GM12878 (cell line): ENCODE data around the gene RPS6KA2. TPM values are rescaled to one million over a fixed set of nuclear protein-coding genes. Genes with fewer than 3 reads are reported as not detected.

Experiments
- ATAC-seq: fragments of 200-7000 bp; cut with Tn5 transposase; 3 replicates; pipeline ENCODE4 v1.9.1; 2020; ENCODE audit warnings: mild to moderate bottlenecking, moderate library complexity
- BruUV-seq: library from RNA; stranded (reverse); fragments of 400-500 nt; replicated peaks from 2 replicates; lab custom pipeline; 2021; lab: Mats Ljungman, UMichigan
- CTCF ChIA-PET: fragments of 300-600 bp; sonication (Branson Sonifier 250); formaldehyde crosslinking; extraction: SDS; loops from one replicate; lab custom pipeline; 2021; ENCODE audit warnings: inconsistent platforms; lab: Yijun Ruan, JAX
- POLR2A ChIA-PET: fragments of 350-600 bp; formaldehyde crosslinking; extraction: SDS; loops from one replicate; lab custom pipeline; 2021; ENCODE audit warnings: inconsistent platforms; lab: Charles Lee
- RAD21 ChIA-PET: fragments of 300-600 bp; sonication (Branson Sonifier 250); formaldehyde crosslinking; loops from one replicate; lab custom pipeline; 2023; ENCODE audit warnings: antibody characterized with exemption; ENCODE audit not compliant: unreplicated experiment; lab: Charles Lee
- SMC1A ChIA-PET: fragments of 300-600 bp; sonication (Branson Sonifier 250); formaldehyde crosslinking; loops from one replicate; lab custom pipeline; 2023; ENCODE audit not compliant: unreplicated experiment, uncharacterized antibody; lab: Charles Lee
- DNase-seq: peaks from one replicate; pipeline ENCODE4 v3.0.0-alpha.2; 2011; ENCODE audit warnings: low read depth, low spot score
- FAIRE-seq: peaks from 3 replicates; lab custom pipeline; 2011; peaks lifted over from hg19 to GRCh38; lab: Jason Lieb, UNC
- H2AFZ ChIP-seq: 2 replicates; pipeline ENCODE4 v1.6.0; 2011; ENCODE audit warnings: low read depth, low read length, control low read depth; ENCODE audit not compliant: control insufficient read depth
- H3K27ac ChIP-seq: 2 replicates; pipeline ENCODE4 v1.5.1; 2011; ENCODE audit warnings: control low read depth; ENCODE audit not compliant: control insufficient read depth, insufficient read depth
- H3K27me3 ChIP-seq, 2 experiments: replicated peaks in 1 of 2; 2 replicates each; pipeline versions ENCODE4 v1.6.0 to v1.6.1; 2011; ENCODE audit warnings: low read length in 1 of 2; ENCODE audit not compliant: control insufficient read depth in 2 of 2, insufficient read depth in 2 of 2
- H3K36me3 ChIP-seq, 2 experiments: 2 replicates each; pipeline ENCODE4 v1.5.1; 2011; ENCODE audit warnings: low read length in 1 of 2; ENCODE audit not compliant: control insufficient read depth in 2 of 2, insufficient read depth in 2 of 2
- H3K4me1 ChIP-seq: 2 replicates; pipeline ENCODE4 v1.6.1; 2011; ENCODE audit warnings: mild to moderate bottlenecking, low read length, moderate library complexity, mixed read lengths; ENCODE audit not compliant: control insufficient read depth, insufficient read depth
- H3K4me2 ChIP-seq: 2 replicates; pipeline ENCODE4 v1.6.0; 2011; ENCODE audit warnings: control low read depth; ENCODE audit not compliant: control insufficient read depth, insufficient read depth
- H3K4me3 ChIP-seq: fragments of 200-600 bp; sonication (generic); 2 replicates; pipeline ENCODE4 v1.5.1; 2016
- H3K79me2 ChIP-seq: 2 replicates; pipeline ENCODE4 v1.6.0; 2011; ENCODE audit warnings: low read length; ENCODE audit not compliant: control insufficient read depth, insufficient read depth
- H3K9ac ChIP-seq: 2 replicates; pipeline ENCODE4 v1.8.0; 2011; ENCODE audit warnings: low read length, control low read depth, mixed read lengths; ENCODE audit not compliant: control insufficient read depth, insufficient read depth
- H3K9me3 ChIP-seq: replicated peaks from 3 replicates; pipeline ENCODE4 v1.5.1; 2011; ENCODE audit warnings: mild to moderate bottlenecking, low read length; ENCODE audit not compliant: control insufficient read depth, insufficient read depth
- H4K20me1 ChIP-seq: 2 replicates; pipeline ENCODE4 v1.6.0; 2011; ENCODE audit not compliant: control insufficient read depth, insufficient read depth
- ASH2L ChIP-seq: fragments of 300-600, 200-600 bp; sonication (generic); IDR thresholded peaks from 2 replicates; pipeline ENCODE4 v1.6.1; 2017; ENCODE audit warnings: low read depth, mild to moderate bottlenecking, borderline replicate concordance
- CBX3 ChIP-seq: fragments of 200-600 bp; sonication (generic); IDR thresholded peaks from 2 replicates; pipeline ENCODE4 v1.6.1; 2016; ENCODE audit warnings: low read depth, borderline replicate concordance
- GATAD2B ChIP-seq: fragments of 450-650 bp; conservative IDR thresholded peaks from 2 replicates; pipeline ENCODE4 v1.6.1; 2017; ENCODE audit warnings: low read depth, mild to moderate bottlenecking, moderate library complexity
- HDAC6 ChIP-seq: fragments of 200-600 bp; sonication (generic); IDR thresholded peaks from one replicate; pipeline ENCODE4 v1.8.0; 2017; ENCODE audit warnings: antibody characterized with exemption; ENCODE audit not compliant: unreplicated experiment
- MYB ChIP-seq: fragments of 150-350 bp; IDR thresholded peaks from 2 replicates; pipeline ENCODE4 v1.6.1; 2014; ENCODE audit warnings: mild to moderate bottlenecking, low read depth, low read length, borderline replicate concordance
- NFIC ChIP-seq: IDR thresholded peaks from 2 replicates; pipeline ENCODE4 v1.6.1; 2012; ENCODE audit warnings: low read depth, mild to moderate bottlenecking, inconsistent platforms, low read length, moderate library complexity
- POLR2AphosphoS5 ChIP-seq: IDR thresholded peaks from 2 replicates; pipeline ENCODE4 v1.6.1; 2011; ENCODE audit warnings: mild to moderate bottlenecking, low read length, inconsistent platforms
- RAD51 ChIP-seq: fragments of 450-650 bp; IDR thresholded peaks from 2 replicates; pipeline ENCODE4 v1.6.1; 2016; ENCODE audit warnings: moderate library complexity, mild to moderate bottlenecking, inconsistent platforms
- SIN3A ChIP-seq: IDR thresholded peaks from 2 replicates; pipeline ENCODE4 v1.6.1; 2012; ENCODE audit warnings: low read depth, low read length, improper control_type of control experiment
- SP1 ChIP-seq: IDR thresholded peaks from one replicate; pipeline ENCODE4 v1.6.1; 2011; ENCODE audit warnings: low read depth, low read length
- SRF ChIP-seq, 2 experiments: IDR thresholded peaks; 2 replicates each; pipeline ENCODE4 v1.6.1; 2011; ENCODE audit warnings: low read depth in 2 of 2, low read length in 2 of 2, mild to moderate bottlenecking in 1 of 2, moderate library complexity in 1 of 2
- STAT1 ChIP-seq: fragments of 450-650 bp; conservative IDR thresholded peaks from 2 replicates; pipeline ENCODE4 v1.6.1; 2014; ENCODE audit warnings: antibody characterized with exemption, mild to moderate bottlenecking
- STAT3 ChIP-seq: IDR thresholded peaks from 2 replicates; pipeline ENCODE4 v1.6.1; 2011; ENCODE audit warnings: low read depth, low read length, improper control_type of control experiment
- YY1 ChIP-seq: IDR thresholded peaks from 2 replicates; pipeline ENCODE4 v1.6.1; 2011; ENCODE audit warnings: low read depth, mild to moderate bottlenecking, low read length
- ZNF217 ChIP-seq: fragments of 450-650 bp; IDR thresholded peaks from 2 replicates; pipeline ENCODE4 v1.6.1; 2017; ENCODE audit warnings: antibody characterized with exemption, mild to moderate bottlenecking
- WGBS: methylation state at CpG from one replicate; pipeline ENCODE4 v1.1.6; 2016; ENCODE audit warnings: low lambda C conversion rate; ENCODE audit not compliant: insufficient replicate concordance, insufficient coverage; ENCODE audit errors: missing lambda C conversion rate; 5-methylcytosine and 5-hydroxymethylcytosine counted together
- in situ Hi-C: fragments of 300-500 bp; cut with MboI; formaldehyde crosslinking; loops from 9 replicates; pipeline ENCODE4 v1.14.3; 2018; ENCODE audit warnings: mixed read lengths
- intact Hi-C: fragments of 100-400 bp; cut with micrococcal nuclease; formaldehyde crosslinking; loops from one replicate; pipeline ENCODE4 v1.14.2; 2022; ENCODE audit not compliant: unreplicated experiment
- polyA plus RNA-seq, 11 experiments: library from polyadenylated mRNA; depleted of rRNA in 4 of 11; unstranded in 6 of 11; stranded (reverse) in 5 of 11; fragments of >200 nt; fragmentation: Nextera tagmentation in 4 of 11; fragmentation: Illumina TruSeq in 1 of 11; extraction: Ambion mirVana in 4 of 11; extraction: Trizol in 1 of 11; gene quantifications; 1 replicate in 1 of 11; 2 replicates in 10 of 11; pipeline versions ENCODE4 v1.2.1 to v1.2.3, GENCODE V29; 2011 to 2016; ENCODE audit warnings: inconsistent platforms in 2 of 11, missing spikeins in 2 of 11, low read depth in 1 of 11
- total RNA-seq, 4 experiments: library from RNA; depleted of rRNA in 3 of 4; stranded (reverse); fragments of >200 nt in 3 of 4; fragmentation: Illumina TruSeq in 1 of 4; extraction: Trizol in 1 of 4; gene quantifications; 2 replicates each; pipeline versions ENCODE4 v1.2.1 to v1.2.3, GENCODE V29; 2013 to 2021
- TF ChIP-seq, protein P1 (sequence below): fragments of 450-650 bp; IDR thresholded peaks from 2 replicates; pipeline ENCODE4 v1.6.1; 2017; ENCODE audit warnings: borderline replicate concordance
- TF ChIP-seq, protein P2 (sequence below): fragments of 450-650 bp; IDR thresholded peaks from 2 replicates; pipeline ENCODE4 v1.6.1; 2016; ENCODE audit warnings: mild to moderate bottlenecking
- TF ChIP-seq, protein P3 (sequence below): IDR thresholded peaks from 2 replicates; pipeline ENCODE4 v1.6.1; 2011; ENCODE audit warnings: low read depth, mild to moderate bottlenecking, low read length, moderate library complexity, borderline replicate concordance; ENCODE audit errors: extremely low read depth
- TF ChIP-seq, protein P4 (sequence below): fragments of 450-650 bp; IDR thresholded peaks from 2 replicates; pipeline ENCODE4 v1.6.1; 2014; ENCODE audit warnings: mild to moderate bottlenecking
- TF ChIP-seq, protein P5 (sequence below): fragments of 450-650 bp; IDR thresholded peaks from 2 replicates; pipeline ENCODE4 v1.6.1; 2016; ENCODE audit warnings: mild to moderate bottlenecking

RPS6KA2 gene
- total and polyA plus RNA-seq, 10 of the 15 experiments (the other 5 are each of a cell fraction or from before 2014, with no cell fraction given): 0.02 to 1.0 (median 0.22) TPM; not detected in 1

DNA sequence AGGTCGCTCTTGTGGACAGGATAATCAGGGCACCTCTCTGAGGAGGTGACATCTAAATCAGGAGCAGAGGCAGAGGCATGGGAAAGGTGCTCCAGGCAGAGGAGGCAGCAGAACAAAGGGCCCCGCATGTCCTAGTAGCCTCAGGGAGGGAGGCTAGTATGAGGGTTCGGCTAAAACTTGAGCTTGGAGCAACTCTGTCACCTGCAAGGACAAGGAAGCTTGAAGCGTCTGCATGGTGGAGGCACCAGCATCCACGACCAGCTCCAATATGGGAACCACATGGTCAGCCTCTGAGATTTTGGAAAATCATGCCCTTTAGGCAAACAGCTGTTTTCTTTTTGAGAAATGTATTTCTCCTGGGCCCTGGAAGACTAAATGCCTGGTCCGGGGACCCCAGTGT, 231.3 kb downstream of the RPS6KA2 start (continued):
- TF ChIP-seq, protein P1, sequence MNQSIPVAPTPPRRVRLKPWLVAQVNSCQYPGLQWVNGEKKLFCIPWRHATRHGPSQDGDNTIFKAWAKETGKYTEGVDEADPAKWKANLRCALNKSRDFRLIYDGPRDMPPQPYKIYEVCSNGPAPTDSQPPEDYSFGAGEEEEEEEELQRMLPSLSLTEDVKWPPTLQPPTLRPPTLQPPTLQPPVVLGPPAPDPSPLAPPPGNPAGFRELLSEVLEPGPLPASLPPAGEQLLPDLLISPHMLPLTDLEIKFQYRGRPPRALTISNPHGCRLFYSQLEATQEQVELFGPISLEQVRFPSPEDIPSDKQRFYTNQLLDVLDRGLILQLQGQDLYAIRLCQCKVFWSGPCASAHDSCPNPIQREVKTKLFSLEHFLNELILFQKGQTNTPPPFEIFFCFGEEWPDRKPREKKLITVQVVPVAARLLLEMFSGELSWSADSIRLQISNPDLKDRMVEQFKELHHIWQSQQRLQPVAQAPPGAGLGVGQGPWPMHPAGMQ: no peak
- TF ChIP-seq MYB (no peak), ZNF217 (no peak)

DNA sequence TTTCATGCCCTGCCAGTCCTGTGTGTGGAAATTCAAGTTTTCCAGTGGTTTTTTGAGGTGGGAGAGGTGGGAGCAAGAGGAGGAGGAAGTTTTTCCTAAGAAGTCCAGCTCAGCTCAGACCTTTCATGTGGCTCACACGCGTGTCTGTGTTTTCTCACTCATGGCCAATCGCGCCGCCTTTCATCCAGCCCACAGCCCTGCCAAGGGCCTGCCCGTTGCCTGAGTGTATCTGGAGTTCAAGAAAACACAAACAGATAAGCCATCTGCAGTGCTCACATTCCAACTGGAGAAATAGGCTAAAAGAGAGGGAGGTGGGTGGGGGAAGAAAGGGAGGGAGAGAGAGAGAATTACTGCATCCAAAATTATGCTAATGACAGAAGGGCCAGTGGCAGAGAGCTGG, 231.7 kb downstream of the RPS6KA2 start:
- ChIA-PET POLR2A (no interaction called here), RAD21 (interaction anchor here (1.3 to 2.5 kb wide), 2 partner anchors 82 to 110 kb away, joined by 3 to 11 read pairs; no protein-coding TSS in a partner anchor), SMC1A (interaction anchor here (1.0 kb wide), 1 partner anchor 119 kb away, joined by 3 read pairs; no protein-coding TSS in a partner anchor), CTCF (interaction anchor here (1.2 to 12.2 kb wide), 3 partner anchors 14 to 118 kb away, joined by 5 to 317 read pairs (median 8); partner anchors contain the start of gene PRR18)
- no peak for ATAC-seq
- no TSS peak for BruUV-seq
- no peak overlapping the region for H3K4me2 ChIP-seq
- H3K27me3 ChIP-seq: no peaks in the 10 kb centered on the region
- H3K4me3 ChIP-seq: no peak overlapping the region
- TF ChIP-seq, protein P2, sequence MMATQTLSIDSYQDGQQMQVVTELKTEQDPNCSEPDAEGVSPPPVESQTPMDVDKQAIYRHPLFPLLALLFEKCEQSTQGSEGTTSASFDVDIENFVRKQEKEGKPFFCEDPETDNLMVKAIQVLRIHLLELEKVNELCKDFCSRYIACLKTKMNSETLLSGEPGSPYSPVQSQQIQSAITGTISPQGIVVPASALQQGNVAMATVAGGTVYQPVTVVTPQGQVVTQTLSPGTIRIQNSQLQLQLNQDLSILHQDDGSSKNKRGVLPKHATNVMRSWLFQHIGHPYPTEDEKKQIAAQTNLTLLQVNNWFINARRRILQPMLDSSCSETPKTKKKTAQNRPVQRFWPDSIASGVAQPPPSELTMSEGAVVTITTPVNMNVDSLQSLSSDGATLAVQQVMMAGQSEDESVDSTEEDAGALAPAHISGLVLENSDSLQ: no peak
- TF ChIP-seq YY1 (no peak), RAD51 (no peak), SRF (IDR thresholded peaks at IDR 0.05; ENCODE audit: low read depth in 2 of 2, low read length in 2 of 2) (no peak), CBX3 (no peak), GATAD2B (no peak), POLR2AphosphoS5 (no peak), HDAC6 (no peak), SIN3A (no peak), STAT3 (no peak), ASH2L (no peak), SP1 (no peak), STAT1 (no peak), NFIC (no peak)
- TF ChIP-seq, protein P3, sequence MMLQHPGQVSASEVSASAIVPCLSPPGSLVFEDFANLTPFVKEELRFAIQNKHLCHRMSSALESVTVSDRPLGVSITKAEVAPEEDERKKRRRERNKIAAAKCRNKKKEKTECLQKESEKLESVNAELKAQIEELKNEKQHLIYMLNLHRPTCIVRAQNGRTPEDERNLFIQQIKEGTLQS: no peak
- TF ChIP-seq, protein P4, sequence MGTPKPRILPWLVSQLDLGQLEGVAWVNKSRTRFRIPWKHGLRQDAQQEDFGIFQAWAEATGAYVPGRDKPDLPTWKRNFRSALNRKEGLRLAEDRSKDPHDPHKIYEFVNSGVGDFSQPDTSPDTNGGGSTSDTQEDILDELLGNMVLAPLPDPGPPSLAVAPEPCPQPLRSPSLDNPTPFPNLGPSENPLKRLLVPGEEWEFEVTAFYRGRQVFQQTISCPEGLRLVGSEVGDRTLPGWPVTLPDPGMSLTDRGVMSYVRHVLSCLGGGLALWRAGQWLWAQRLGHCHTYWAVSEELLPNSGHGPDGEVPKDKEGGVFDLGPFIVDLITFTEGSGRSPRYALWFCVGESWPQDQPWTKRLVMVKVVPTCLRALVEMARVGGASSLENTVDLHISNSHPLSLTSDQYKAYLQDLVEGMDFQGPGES: no peak
- TF ChIP-seq, protein P5, sequence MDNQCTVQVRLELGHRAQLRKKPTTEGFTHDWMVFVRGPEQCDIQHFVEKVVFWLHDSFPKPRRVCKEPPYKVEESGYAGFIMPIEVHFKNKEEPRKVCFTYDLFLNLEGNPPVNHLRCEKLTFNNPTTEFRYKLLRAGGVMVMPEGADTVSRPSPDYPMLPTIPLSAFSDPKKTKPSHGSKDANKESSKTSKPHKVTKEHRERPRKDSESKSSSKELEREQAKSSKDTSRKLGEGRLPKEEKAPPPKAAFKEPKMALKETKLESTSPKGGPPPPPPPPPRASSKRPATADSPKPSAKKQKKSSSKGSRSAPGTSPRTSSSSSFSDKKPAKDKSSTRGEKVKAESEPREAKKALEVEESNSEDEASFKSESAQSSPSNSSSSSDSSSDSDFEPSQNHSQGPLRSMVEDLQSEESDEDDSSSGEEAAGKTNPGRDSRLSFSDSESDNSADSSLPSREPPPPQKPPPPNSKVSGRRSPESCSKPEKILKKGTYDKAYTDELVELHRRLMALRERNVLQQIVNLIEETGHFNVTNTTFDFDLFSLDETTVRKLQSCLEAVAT: no peak
- no peak overlapping the region for H3K27ac ChIP-seq
- no peak for DNase-seq
- intact Hi-C loops: no loop called here
- FAIRE-seq: no peak
- H3K36me3 ChIP-seq: no peaks in the 10 kb centered on the region
- no peak overlapping the region for H3K9ac ChIP-seq
- WGBS: 89% methylated on average over 6 of the region's 6 CpGs
- H2AFZ ChIP-seq: no peak overlapping the region
- H3K4me1 ChIP-seq: no peaks in the 10 kb centered on the region
- no peaks in the 10 kb centered on the region for H4K20me1 ChIP-seq
- no peaks in the 10 kb centered on the region for H3K9me3 ChIP-seq
- in situ Hi-C loops: no loop called here
- no peaks in the 10 kb centered on the region for H3K79me2 ChIP-seq
